Neutrophil (primary cell): ENCODE results near the gene OR56B1.

Experiments used
- H3K27ac ChIP-seq: fragments of 200-600 bp; sonication (generic); 2 replicates; pipeline ENCODE4 v1.5.1; 2016; ENCODE audit warnings: mild to moderate bottlenecking, moderate library complexity
- H3K27me3 ChIP-seq: fragments of 200-600 bp; sonication (generic); 2 replicates; pipeline ENCODE4 v1.6.0; 2016; ENCODE audit warnings: mild to moderate bottlenecking
- H3K36me3 ChIP-seq: fragments of 200-600 bp; sonication (generic); 2 replicates; pipeline ENCODE4 v1.5.1; 2017
- H3K4me1 ChIP-seq, 2 experiments: fragments of 200-600 bp in 1 of 2; sonication (generic) in 1 of 2; 1 replicate in 1 of 2; 2 replicates in 1 of 2; pipeline versions ENCODE4 v1.5.1 to v1.6.1; 2013 to 2016; ENCODE audit warnings: low read depth in 1 of 2, low read length in 1 of 2, mild to moderate bottlenecking in 1 of 2, moderate library complexity in 1 of 2; ENCODE audit not compliant: control insufficient read depth in 1 of 2, insufficient read depth in 1 of 2
- H3K4me3 ChIP-seq, 2 experiments: fragments of 200-600 bp in 1 of 2; sonication (generic) in 1 of 2; 1 replicate in 1 of 2; 2 replicates in 1 of 2; pipeline ENCODE4 v1.5.1; 2013 to 2016; ENCODE audit warnings: low read depth in 1 of 2, low read length in 1 of 2, mild to moderate bottlenecking in 1 of 2, moderate library complexity in 1 of 2
- H3K9me3 ChIP-seq: fragments of 200-600 bp; sonication (generic); 2 replicates; pipeline ENCODE4 v1.5.1; 2016
- CTCF ChIP-seq: fragments of 200-600 bp; sonication (generic); IDR thresholded peaks from 2 replicates; pipeline ENCODE4 v1.5.1; 2016; ENCODE audit warnings: antibody characterized with exemption

The OR56B1 gene

GRCh38 chr11:5691964-5692361 lies 44.3 kb upstream of the OR56B1 start:
- Histone ChIP-seq H3K36me3 (peaks cover 8% of the 10 kb centered on the region), H3K27me3 (no peaks in the 10 kb centered on the region), H3K9me3 (no peaks in the 10 kb centered on the region), H3K4me3 (peak overlapping the region; percentile 53 to 73), H3K27ac (peak overlapping the region; percentile 84), H3K4me1 (peaks cover 39 to 40% of the 10 kb centered on the region in 2 experiments)
- no peak for TF ChIP-seq CTCF

- TF ChIP-seq CTCF = no peak
- H3K4me3 ChIP-seq = no peak overlapping the region
- peaks cover 29% of the 10 kb centered on the region for H3K36me3 ChIP-seq
- H3K4me1 ChIP-seq = peaks cover 29 to 32% of the 10 kb centered on the region in 2 experiments
- H3K27me3 ChIP-seq = no peaks in the 10 kb centered on the region
- no peak overlapping the region for H3K27ac ChIP-seq
- H3K9me3 ChIP-seq = no peaks in the 10 kb centered on the region
Measured at GRCh38 chr11:5694642-5695041, 41.6 kb upstream of the OR56B1 start.

GRCh38 chr11:5695580-5695979 lies 40.7 kb upstream of the OR56B1 start:
- Histone ChIP-seq H3K27me3 (no peaks in the 10 kb centered on the region), H3K36me3 (peaks cover 29% of the 10 kb centered on the region), H3K4me1 (peaks cover 24 to 29% of the 10 kb centered on the region in 2 experiments), H3K9me3 (no peaks in the 10 kb centered on the region), H3K4me3 (no peak overlapping the region), H3K27ac (no peak overlapping the region)
- TF ChIP-seq CTCF = no peak

GRCh38 chr11:5696210-5696609 lies 40.0 kb upstream of the OR56B1 start:
- Histone ChIP-seq H3K27me3 (no peaks in the 10 kb centered on the region), H3K4me1 (peaks cover 24 to 29% of the 10 kb centered on the region in 2 experiments), H3K36me3 (peaks cover 29% of the 10 kb centered on the region), H3K4me3 (no peak overlapping the region), H3K9me3 (no peaks in the 10 kb centered on the region), H3K27ac (no peak overlapping the region)
- no peak for TF ChIP-seq CTCF

GRCh38 chr11:5698281-5698680 lies 38.0 kb upstream of the OR56B1 start:
- Histone ChIP-seq H3K4me3 (no peak overlapping the region), H3K4me1 (peaks cover 15 to 18% of the 10 kb centered on the region in 2 experiments), H3K27me3 (no peaks in the 10 kb centered on the region), H3K36me3 (peaks cover 36% of the 10 kb centered on the region), H3K9me3 (no peaks in the 10 kb centered on the region), H3K27ac (no peak overlapping the region)
- TF ChIP-seq CTCF = no peak
